Panc1 (cell line): ENCODE data around the gene ZNF608. TPM values are rescaled to one million over a fixed set of nuclear protein-coding genes. Genes with fewer than 3 reads are reported as not detected.

ENCODE experiments used
- ATAC-seq: fragments of 200-7000 bp; cut with Tn5 transposase; 2 replicates; pipeline ENCODE4 v1.9.1; 2020; ENCODE audit warnings: mild to moderate bottlenecking, moderate library complexity
- BruUV-seq: library from RNA; stranded (reverse); fragments of 400-500 nt; replicated peaks from 2 replicates; lab custom pipeline; 2021; lab: Mats Ljungman, UMichigan
- CTCF ChIA-PET: fragments of 300-600 bp; sonication (Branson Sonifier 250); formaldehyde crosslinking; loops from one replicate; lab custom pipeline; 2022; ENCODE audit warnings: antibody characterized with exemption; lab: Charles Lee
- POLR2A ChIA-PET: fragments of 300-600 bp; sonication (Branson Sonifier 250); formaldehyde crosslinking; loops from one replicate; lab custom pipeline; 2022; ENCODE audit warnings: antibody characterized with exemption; lab: Charles Lee
- DNase-seq: peaks from one replicate; pipeline ENCODE4 v3.0.0-alpha.2; 2010; ENCODE audit warnings: low read depth, low spot score
- H3K27ac ChIP-seq: 2 replicates; pipeline ENCODE4 v1.5.1; 2011; ENCODE audit warnings: mild to moderate bottlenecking, low read length, inconsistent platforms
- H3K27me3 ChIP-seq: fragments of 200-500 bp; sonication (Bioruptor generic); 2 replicates; pipeline ENCODE4 v1.6.0; 2014; ENCODE audit warnings: low read length, inconsistent platforms; ENCODE audit not compliant: control insufficient read depth, insufficient read depth
- H3K36me3 ChIP-seq: fragments of 200-500 bp; sonication (Bioruptor generic); 2 replicates; pipeline ENCODE4 v1.5.1; 2014; ENCODE audit warnings: inconsistent platforms, mild to moderate bottlenecking, low read length, moderate library complexity; ENCODE audit not compliant: control insufficient read depth, insufficient read depth
- H3K4me1 ChIP-seq: 2 replicates; pipeline ENCODE4 v1.5.1; 2011; ENCODE audit warnings: inconsistent platforms, mild to moderate bottlenecking, low read length, moderate library complexity; ENCODE audit not compliant: control insufficient read depth, insufficient read depth
- H3K4me3 ChIP-seq, 2 experiments: 2 replicates each; pipeline ENCODE4 v1.5.1; 2011 to 2012; ENCODE audit warnings: low read depth in 2 of 2, low read length in 2 of 2, mild to moderate bottlenecking in 2 of 2, inconsistent platforms in 1 of 2, moderate library complexity in 1 of 2
- H3K9me3 ChIP-seq: fragments of 200-500 bp; sonication (Bioruptor generic); 2 replicates; pipeline ENCODE4 v1.5.1; 2014; ENCODE audit warnings: low read depth, mild to moderate bottlenecking, inconsistent platforms, low read length, moderate library complexity; ENCODE audit not compliant: control insufficient read depth, insufficient read depth
- CTCF ChIP-seq: fragments of 450-650 bp; IDR thresholded peaks from 2 replicates; pipeline ENCODE4 v1.5.1; 2017; ENCODE audit warnings: mild to moderate bottlenecking
- POLR2AphosphoS5 ChIP-seq: IDR thresholded peaks from 2 replicates; pipeline ENCODE4 v1.6.1; 2012; ENCODE audit warnings: mild to moderate bottlenecking, low read depth, low read length, moderate library complexity
- SIN3A ChIP-seq: IDR thresholded peaks from 2 replicates; pipeline ENCODE4 v1.6.1; 2012; ENCODE audit warnings: low read depth, mild to moderate bottlenecking, low read length, moderate library complexity, borderline replicate concordance; ENCODE audit not compliant: insufficient read depth
- TCF7L2 ChIP-seq: IDR thresholded peaks from 2 replicates; pipeline ENCODE4 v1.6.1; 2011; ENCODE audit warnings: mild to moderate bottlenecking, low read depth, low read length, inconsistent platforms
- in situ Hi-C: cut with HindIII; loops from 2 replicates; pipeline ENCODE4 v1.10.0; 2016; ENCODE audit warnings: low sequenced_read_pairs, low pct_unique_long_range_greater_than_20kb
- intact Hi-C: fragments of 100-400 bp; cut with micrococcal nuclease; formaldehyde crosslinking; loops from one replicate; pipeline ENCODE4 v1.10.0; 2022; ENCODE audit not compliant: unreplicated experiment
- total RNA-seq: library from RNA; stranded (reverse); gene quantifications from one replicate; pipeline ENCODE4 v1.2.1, GENCODE V29; 2021; ENCODE audit not compliant: unreplicated experiment
- TF ChIP-seq, protein P1 (sequence below), 2 experiments: IDR thresholded peaks; 2 replicates each; pipeline ENCODE4 v1.6.1; 2011 to 2012; ENCODE audit warnings: low read depth in 2 of 2, control low read depth in 1 of 2, low read length in 1 of 2, mild to moderate bottlenecking in 1 of 2, moderate library complexity in 1 of 2; ENCODE audit not compliant: insufficient read depth in 1 of 2

The ZNF608 gene
- total RNA-seq, 1 experiment from 2014 or later: 37.5 TPM

DNA sequence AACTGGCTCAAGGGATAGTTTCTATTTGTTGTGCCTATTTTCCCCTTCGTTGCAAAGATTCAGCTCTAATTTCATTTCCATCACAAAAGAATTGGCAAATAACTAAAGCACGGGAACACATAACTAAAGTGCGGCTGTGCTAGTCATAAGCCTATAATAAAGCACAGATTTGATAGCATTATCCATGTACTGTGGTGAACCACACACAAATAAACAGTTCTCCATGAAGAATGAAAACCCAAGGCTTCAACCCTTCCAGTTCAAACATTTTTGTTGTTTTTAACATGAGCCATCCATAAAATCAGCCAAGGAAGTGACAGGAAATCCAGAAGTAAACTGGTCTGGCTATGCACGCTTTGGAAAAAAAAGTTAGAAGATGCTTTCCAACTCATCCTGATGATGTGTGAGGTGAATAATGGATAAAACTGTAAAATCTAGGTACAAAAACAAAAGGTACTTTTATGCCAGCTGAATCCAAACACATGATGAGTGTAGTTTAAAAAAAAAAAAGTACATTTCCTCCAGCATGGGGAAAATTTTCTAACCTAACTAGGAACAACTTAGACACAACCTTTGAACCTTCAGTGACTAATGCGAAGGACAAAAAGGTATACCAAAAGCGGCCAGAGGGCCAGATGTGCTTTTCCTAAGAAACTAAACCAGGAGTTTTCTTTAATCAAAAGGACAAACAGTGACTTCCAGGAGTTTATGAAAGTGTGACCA lies 10.2 kb downstream of the ZNF608 start:
- Histone ChIP-seq H3K27me3 (no peaks in the 10 kb centered on the region), H3K27ac (peak overlapping the region; percentile 100), H3K4me3 (peak overlapping the region; percentile 14 to 32; a peak in 3 of 4 replicates), H3K4me1 (peaks cover 94% of the 10 kb centered on the region), H3K36me3 (no peaks in the 10 kb centered on the region), H3K9me3 (no peaks in the 10 kb centered on the region)
- no peak for DNase-seq
- CTCF ChIA-PET: interaction anchor here (0.6 kb wide), 1 partner anchor 750 kb away, joined by 4 read pairs; no protein-coding TSS in a partner anchor
- intact Hi-C loops (no loop called here), in situ Hi-C loops (no loop called here)
- POLR2A ChIA-PET: interaction anchor here (0.6 to 0.7 kb wide), 3 partner anchors 76 to 1224 kb away, joined by 3 to 7 read pairs (median 4); partner anchors contain the start of gene CSNK1G3
- BruUV-seq: no TSS peak
- peak; percentile 70 for ATAC-seq
- TF ChIP-seq POLR2AphosphoS5: no peak; the same call in 1 of the 2 replicates
- no peak for TF ChIP-seq TCF7L2
- TF ChIP-seq CTCF: no peak
- no peak for TF ChIP-seq SIN3A
- TF ChIP-seq, protein P1, sequence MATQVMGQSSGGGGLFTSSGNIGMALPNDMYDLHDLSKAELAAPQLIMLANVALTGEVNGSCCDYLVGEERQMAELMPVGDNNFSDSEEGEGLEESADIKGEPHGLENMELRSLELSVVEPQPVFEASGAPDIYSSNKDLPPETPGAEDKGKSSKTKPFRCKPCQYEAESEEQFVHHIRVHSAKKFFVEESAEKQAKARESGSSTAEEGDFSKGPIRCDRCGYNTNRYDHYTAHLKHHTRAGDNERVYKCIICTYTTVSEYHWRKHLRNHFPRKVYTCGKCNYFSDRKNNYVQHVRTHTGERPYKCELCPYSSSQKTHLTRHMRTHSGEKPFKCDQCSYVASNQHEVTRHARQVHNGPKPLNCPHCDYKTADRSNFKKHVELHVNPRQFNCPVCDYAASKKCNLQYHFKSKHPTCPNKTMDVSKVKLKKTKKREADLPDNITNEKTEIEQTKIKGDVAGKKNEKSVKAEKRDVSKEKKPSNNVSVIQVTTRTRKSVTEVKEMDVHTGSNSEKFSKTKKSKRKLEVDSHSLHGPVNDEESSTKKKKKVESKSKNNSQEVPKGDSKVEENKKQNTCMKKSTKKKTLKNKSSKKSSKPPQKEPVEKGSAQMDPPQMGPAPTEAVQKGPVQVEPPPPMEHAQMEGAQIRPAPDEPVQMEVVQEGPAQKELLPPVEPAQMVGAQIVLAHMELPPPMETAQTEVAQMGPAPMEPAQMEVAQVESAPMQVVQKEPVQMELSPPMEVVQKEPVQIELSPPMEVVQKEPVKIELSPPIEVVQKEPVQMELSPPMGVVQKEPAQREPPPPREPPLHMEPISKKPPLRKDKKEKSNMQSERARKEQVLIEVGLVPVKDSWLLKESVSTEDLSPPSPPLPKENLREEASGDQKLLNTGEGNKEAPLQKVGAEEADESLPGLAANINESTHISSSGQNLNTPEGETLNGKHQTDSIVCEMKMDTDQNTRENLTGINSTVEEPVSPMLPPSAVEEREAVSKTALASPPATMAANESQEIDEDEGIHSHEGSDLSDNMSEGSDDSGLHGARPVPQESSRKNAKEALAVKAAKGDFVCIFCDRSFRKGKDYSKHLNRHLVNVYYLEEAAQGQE (IDR thresholded peaks at IDR 0.05; ENCODE audit: insufficient read depth in 1 of 2, low read depth in 2 of 2, low read length in 1 of 2): no peak

DNA sequence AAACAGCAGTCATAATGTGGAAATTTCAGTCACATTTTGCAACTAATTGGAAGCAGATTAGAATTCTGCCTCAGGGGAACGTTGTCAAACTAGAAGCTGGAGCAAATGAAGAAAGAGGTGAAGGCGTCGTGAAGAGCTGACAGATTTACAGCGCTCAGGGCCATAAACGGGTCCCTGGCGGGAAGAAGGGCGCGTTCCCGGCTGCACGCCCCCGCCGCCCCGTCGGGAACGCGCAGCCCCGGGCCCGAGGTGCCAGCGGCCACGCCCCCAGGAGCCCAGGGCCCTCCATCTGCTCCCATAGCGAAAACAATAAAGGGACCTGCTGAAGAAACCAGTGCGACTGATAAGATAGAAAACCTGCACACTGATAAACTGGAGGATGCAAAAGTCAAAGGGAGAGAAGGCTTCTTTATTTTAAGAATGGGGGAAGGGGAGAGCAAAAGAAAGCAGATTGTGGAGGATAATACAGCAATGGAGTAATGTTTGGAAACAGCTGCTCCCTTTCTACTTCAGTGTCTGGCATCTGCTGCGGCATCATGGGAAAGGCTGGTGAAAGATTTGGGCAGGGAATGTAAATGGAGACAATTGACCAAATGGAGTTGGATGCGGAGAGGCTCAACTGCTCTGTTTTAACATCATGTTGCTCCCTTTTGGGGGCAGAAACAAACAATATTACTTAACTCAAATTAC lies 11.1 kb downstream of the ZNF608 start:
- ChIA-PET CTCF (no interaction called here), POLR2A (interaction anchor here (0.6 to 0.7 kb wide), 2 partner anchors 77 to 95 kb away, joined by 3 to 4 read pairs; no protein-coding TSS in a partner anchor)
- BruUV-seq: TSS peak; percentile 9
- peak; percentile 48 for ATAC-seq
- intact Hi-C loops (no loop called here), in situ Hi-C loops (no loop called here)
- DNase-seq: no peak
- Histone ChIP-seq H3K4me3 (peak overlapping the region; percentile 25 to 32), H3K4me1 (peaks cover 93% of the 10 kb centered on the region), H3K9me3 (no peaks in the 10 kb centered on the region), H3K27me3 (no peaks in the 10 kb centered on the region), H3K27ac (peak overlapping the region; percentile 100), H3K36me3 (no peaks in the 10 kb centered on the region)
- TF ChIP-seq, protein P1 (IDR thresholded peaks at IDR 0.05; ENCODE audit: insufficient read depth in 1 of 2, low read depth in 2 of 2, low read length in 1 of 2): no peak
- no peak for TF ChIP-seq CTCF
- TF ChIP-seq SIN3A: no peak
- TF ChIP-seq POLR2AphosphoS5: no peak
- no peak for TF ChIP-seq TCF7L2
